ENCODE measurements around the gene TSPAN9.

DNA sequence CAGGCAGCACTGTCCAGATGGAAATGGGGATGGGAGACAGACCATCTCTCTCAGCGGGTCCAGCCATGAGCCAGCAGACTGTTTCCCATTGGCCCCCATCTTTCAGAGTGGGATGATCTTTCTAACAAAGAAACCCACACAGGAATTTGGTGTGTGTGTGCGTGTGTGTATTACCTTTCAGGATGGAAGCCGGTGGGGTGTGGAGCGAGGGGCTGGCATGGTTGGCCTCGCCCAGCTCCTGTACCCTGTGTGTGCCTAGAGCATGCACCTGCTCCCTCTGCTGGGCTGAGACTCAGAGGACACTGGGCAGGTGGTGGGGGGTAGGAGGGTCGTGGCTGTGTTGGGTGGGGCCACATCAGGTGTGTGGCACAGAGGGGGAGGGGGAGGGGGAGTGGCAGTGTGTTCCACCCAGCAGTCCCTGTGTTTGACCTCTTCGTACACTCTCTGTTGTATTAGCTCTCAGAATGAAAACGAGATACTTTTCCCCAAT, 33.0 kb upstream of the TSPAN9 start:
- TF ChIP-seq CTCF (IDR thresholded peaks at IDR 0.05; ENCODE audit: insufficient read depth, low read depth, low read length) (no peak), EZH2 (IDR thresholded peaks at IDR 0.05; ENCODE audit: insufficient read depth, low read length) (no peak)
